GM11168 (cell line): ENCODE measurements around the gene UTY.
"Not testable (repeated sequence)": the region's sequence is repeated elsewhere in the genome, so short reads cannot be mapped to it uniquely, and the experiment has no call there.

Experiments used
- in situ Hi-C: fragments of 300-500 bp; cut with MboI; formaldehyde crosslinking; loops from one replicate; pipeline ENCODE4 v1.12.0; 2022; ENCODE audit warnings: low sequenced_read_pairs; ENCODE audit not compliant: unreplicated experiment

Gene UTY

GRCh38 chrY:13312966-13313365 is 166.9 kb downstream of the UTY start:
- in situ Hi-C loops, result no loop called here

- in situ Hi-C loops, result no loop called here
These were observed 171.9 kb downstream of the UTY start for GRCh38 chrY:13307959-13308358.

GRCh38 chrY:13300795-13301194 is 179.0 kb downstream of the UTY start:
- in situ Hi-C loops, result no loop called here

- in situ Hi-C loops, result loop anchor here (25.0 kb wide), 1 partner anchor 387 kb away; the partner anchor contains the start of gene DDX3Y
These were observed 180.4 kb downstream of the UTY start for GRCh38 chrY:13299411-13299810.

- in situ Hi-C loops, result loop anchor here (25.0 kb wide), 1 partner anchor 384 kb away; the partner anchor contains the start of gene DDX3Y
These were observed 183.5 kb downstream of the UTY start for GRCh38 chrY:13296176-13296890.

- in situ Hi-C loops, result loop anchor here (25.0 kb wide), 1 partner anchor 383 kb away; the partner anchor contains the start of gene DDX3Y
These were observed 184.8 kb downstream of the UTY start for GRCh38 chrY:13295026-13295425.

- in situ Hi-C loops, result loop anchor here (25.0 kb wide), 1 partner anchor 379 kb away; the partner anchor contains the start of gene DDX3Y
These were observed 188.6 kb downstream of the UTY start for GRCh38 chrY:13291199-13291598.

- in situ Hi-C loops, result loop anchor here (25.0 kb wide), 1 partner anchor 370 kb away; the partner anchor contains the start of gene DDX3Y
These were observed 197.4 kb downstream of the UTY start for GRCh38 chrY:13282151-13283054.

GRCh38 chrY:13279561-13279960 is 200.3 kb downstream of the UTY start:
- in situ Hi-C loops, result loop anchor here (25.0 kb wide), 1 partner anchor 367 kb away; the partner anchor contains the start of gene DDX3Y

- in situ Hi-C loops, result no loop called here
These were observed 208.1 kb downstream of the UTY start for GRCh38 chrY:13271706-13272105.

GRCh38 chrY:13253941-13254440 is 225.8 kb downstream of the UTY start:
- in situ Hi-C loops, result not testable (repeated sequence)

GRCh38 chrY:13250421-13250820 is 229.4 kb downstream of the UTY start:
- in situ Hi-C loops, result no loop called here

GRCh38 chrY:13243716-13244115 is 236.1 kb downstream of the UTY start:
- in situ Hi-C loops, result no loop called here

- in situ Hi-C loops, result no loop called here
These were observed 245.9 kb downstream of the UTY start for GRCh38 chrY:13233901-13234300.

GRCh38 chrY:13233118-13233517 is 246.7 kb downstream of the UTY start:
- in situ Hi-C loops, result no loop called here

GRCh38 chrY:13227354-13227953 is 252.4 kb downstream of the UTY start:
- in situ Hi-C loops, result no loop called here

GRCh38 chrY:13210961-13211646 is 268.7 kb downstream of the UTY start:
- in situ Hi-C loops, result no loop called here

GRCh38 chrY:13205214-13205613 is 274.6 kb downstream of the UTY start:
- in situ Hi-C loops, result no loop called here
